Neural progenitor cell (in vitro differentiated cells): ENCODE data around the gene ZFAND5.

Source experiments
- CTCF ChIP-seq: fragments of 200-600 bp; sonication (generic); IDR thresholded peaks from 2 replicates; pipeline ENCODE4 v1.5.1; 2017; ENCODE audit warnings: antibody characterized with exemption, mild to moderate bottlenecking
- EZH2 ChIP-seq: fragments of 200-600 bp; sonication (generic); IDR thresholded peaks from 2 replicates; pipeline ENCODE4 v1.6.1; 2017; ENCODE audit warnings: antibody characterized with exemption, mild to moderate bottlenecking, moderate library complexity

- TF ChIP-seq CTCF (no peak), EZH2 (no peak)
Measured at GRCh38 chr9:72349911-72350310, 15.1 kb downstream of the ZFAND5 start.
